Activated CD8-positive, alpha-beta memory T cell treated with anti-CD3 and anti-CD28 coated beads, Interleukin-2, amount 50 U/mL, for 48 hours (primary cell): ENCODE results near the gene CTBS.

ENCODE experiments used
- DNase-seq: peaks from one replicate; pipeline ENCODE4 v3.0.0-alpha.2; 2020

The CTBS gene

DNA sequence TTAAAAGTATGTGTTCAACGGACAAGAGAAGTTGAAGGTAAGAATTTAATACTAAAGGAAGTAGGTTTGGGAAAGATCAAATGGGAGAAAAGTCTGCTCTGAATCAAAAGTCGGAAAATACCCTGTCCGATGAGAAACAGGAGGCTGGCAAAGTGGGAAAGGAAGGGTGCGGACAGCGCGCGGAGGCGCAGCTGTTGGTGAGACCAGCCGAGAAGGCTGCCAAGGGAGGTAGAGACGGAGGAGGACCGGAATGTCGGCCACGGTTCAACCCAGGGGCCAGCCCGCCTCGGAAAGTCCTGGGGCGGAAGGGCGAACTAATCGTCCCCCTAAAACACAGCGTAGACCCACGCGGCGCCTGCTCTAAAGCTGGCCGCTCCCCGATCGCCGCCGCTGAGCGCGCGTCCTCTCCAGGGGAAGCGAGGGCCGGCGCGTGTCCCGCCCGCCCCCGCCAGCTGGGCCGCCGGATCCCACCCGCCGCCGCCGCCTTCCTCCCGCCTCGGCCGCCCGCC lies 68.7 kb downstream of the CTBS start:
- DNase-seq: no peak

DNA sequence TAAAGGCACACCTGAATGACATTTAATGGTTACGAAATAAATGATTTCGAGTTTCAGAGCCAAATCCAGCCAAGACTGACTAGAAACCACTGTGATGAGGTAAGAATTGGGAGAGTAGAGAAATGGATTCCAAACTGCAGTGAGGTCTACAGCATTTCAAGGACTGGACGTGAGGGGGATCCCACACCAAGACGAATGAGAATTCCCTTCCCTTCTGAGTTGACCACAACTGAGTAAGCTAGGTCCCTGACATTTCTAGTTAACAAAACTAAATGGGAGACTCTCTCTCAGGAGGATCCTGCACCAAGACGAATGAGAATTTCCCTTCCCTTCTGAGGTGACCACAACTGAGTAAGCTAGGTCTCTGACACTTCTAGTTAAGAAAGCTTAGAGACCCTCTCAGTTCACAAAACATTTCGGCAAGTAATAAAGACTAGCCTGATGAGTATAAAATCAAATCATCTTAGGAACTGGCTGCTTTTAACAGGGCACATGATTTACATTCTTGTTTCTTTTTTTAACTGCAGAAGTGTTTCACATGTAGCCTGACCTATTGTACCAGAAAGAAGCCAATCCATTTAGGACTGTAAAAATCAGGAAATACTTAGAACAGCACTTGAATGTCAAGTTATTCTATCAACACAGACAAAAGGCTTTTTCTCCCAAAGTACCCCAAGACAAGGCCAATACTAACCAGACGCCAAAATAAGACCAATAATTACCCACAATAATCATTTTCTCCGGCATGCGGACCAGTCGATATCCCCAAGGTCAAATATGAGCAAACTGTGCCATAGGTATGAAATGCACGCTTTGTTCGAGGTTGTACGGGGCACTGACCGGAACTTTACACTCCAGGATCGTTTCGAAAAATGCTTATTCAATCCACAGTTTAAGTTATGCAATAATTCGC lies 69.4 kb downstream of the CTBS start:
- no peak for DNase-seq

DNA sequence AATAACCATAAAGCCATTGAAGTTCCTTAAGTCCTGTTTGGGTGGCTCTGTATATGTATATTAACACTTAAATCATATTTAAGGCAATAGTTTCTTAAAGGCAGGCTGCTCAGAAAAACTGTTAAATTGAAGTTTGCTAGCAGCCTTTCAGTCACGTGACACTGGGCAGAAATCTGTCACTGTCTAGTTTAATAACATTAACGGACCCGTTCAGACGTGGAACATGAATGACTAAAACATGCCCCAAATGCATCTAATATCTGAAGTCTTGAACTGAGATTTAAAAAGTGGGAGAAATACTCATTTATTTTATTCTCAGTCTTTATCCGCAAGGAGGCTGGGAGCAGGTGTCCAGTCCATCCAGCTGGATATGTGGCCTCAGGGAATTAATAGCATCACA lies 71.3 kb downstream of the CTBS start:
- DNase-seq: no peak
